GM12878 (cell line): ENCODE results near the gene L3MBTL1. TPM values are rescaled to one million over a fixed set of nuclear protein-coding genes. Genes with fewer than 3 reads are reported as not detected.

Experiments
- ATAC-seq: fragments of 200-7000 bp; cut with Tn5 transposase; 3 replicates; pipeline ENCODE4 v1.9.1; 2020; ENCODE audit warnings: mild to moderate bottlenecking, moderate library complexity
- BruUV-seq: library from RNA; stranded (reverse); fragments of 400-500 nt; replicated peaks from 2 replicates; lab custom pipeline; 2021; lab: Mats Ljungman, UMichigan
- CTCF ChIA-PET: fragments of 300-600 bp; sonication (Branson Sonifier 250); formaldehyde crosslinking; extraction: SDS; loops from one replicate; lab custom pipeline; 2021; ENCODE audit warnings: inconsistent platforms; lab: Yijun Ruan, JAX
- POLR2A ChIA-PET: fragments of 350-600 bp; formaldehyde crosslinking; extraction: SDS; loops from one replicate; lab custom pipeline; 2021; ENCODE audit warnings: inconsistent platforms; lab: Charles Lee
- RAD21 ChIA-PET: fragments of 300-600 bp; sonication (Branson Sonifier 250); formaldehyde crosslinking; loops from one replicate; lab custom pipeline; 2023; ENCODE audit warnings: antibody characterized with exemption; ENCODE audit not compliant: unreplicated experiment; lab: Charles Lee
- SMC1A ChIA-PET: fragments of 300-600 bp; sonication (Branson Sonifier 250); formaldehyde crosslinking; loops from one replicate; lab custom pipeline; 2023; ENCODE audit not compliant: unreplicated experiment, uncharacterized antibody; lab: Charles Lee
- DNase-seq: peaks from one replicate; pipeline ENCODE4 v3.0.0-alpha.2; 2011; ENCODE audit warnings: low read depth, low spot score
- FAIRE-seq: peaks from 3 replicates; lab custom pipeline; 2011; peaks lifted over from hg19 to GRCh38; lab: Jason Lieb, UNC
- H2AFZ ChIP-seq: 2 replicates; pipeline ENCODE4 v1.6.0; 2011; ENCODE audit warnings: low read depth, low read length, control low read depth; ENCODE audit not compliant: control insufficient read depth
- H3K27ac ChIP-seq: 2 replicates; pipeline ENCODE4 v1.5.1; 2011; ENCODE audit warnings: control low read depth; ENCODE audit not compliant: control insufficient read depth, insufficient read depth
- H3K27me3 ChIP-seq, 2 experiments: replicated peaks in 1 of 2; 2 replicates each; pipeline versions ENCODE4 v1.6.0 to v1.6.1; 2011; ENCODE audit warnings: low read length in 1 of 2; ENCODE audit not compliant: control insufficient read depth in 2 of 2, insufficient read depth in 2 of 2
- H3K36me3 ChIP-seq, 2 experiments: 2 replicates each; pipeline ENCODE4 v1.5.1; 2011; ENCODE audit warnings: low read length in 1 of 2; ENCODE audit not compliant: control insufficient read depth in 2 of 2, insufficient read depth in 2 of 2
- H3K4me1 ChIP-seq: 2 replicates; pipeline ENCODE4 v1.6.1; 2011; ENCODE audit warnings: mild to moderate bottlenecking, low read length, moderate library complexity, mixed read lengths; ENCODE audit not compliant: control insufficient read depth, insufficient read depth
- H3K4me2 ChIP-seq: 2 replicates; pipeline ENCODE4 v1.6.0; 2011; ENCODE audit warnings: control low read depth; ENCODE audit not compliant: control insufficient read depth, insufficient read depth
- H3K4me3 ChIP-seq: fragments of 200-600 bp; sonication (generic); 2 replicates; pipeline ENCODE4 v1.5.1; 2016
- H3K79me2 ChIP-seq: 2 replicates; pipeline ENCODE4 v1.6.0; 2011; ENCODE audit warnings: low read length; ENCODE audit not compliant: control insufficient read depth, insufficient read depth
- H3K9ac ChIP-seq: 2 replicates; pipeline ENCODE4 v1.8.0; 2011; ENCODE audit warnings: low read length, control low read depth, mixed read lengths; ENCODE audit not compliant: control insufficient read depth, insufficient read depth
- H3K9me3 ChIP-seq: replicated peaks from 3 replicates; pipeline ENCODE4 v1.5.1; 2011; ENCODE audit warnings: mild to moderate bottlenecking, low read length; ENCODE audit not compliant: control insufficient read depth, insufficient read depth
- H4K20me1 ChIP-seq: 2 replicates; pipeline ENCODE4 v1.6.0; 2011; ENCODE audit not compliant: control insufficient read depth, insufficient read depth
- CBX3 ChIP-seq: fragments of 200-600 bp; sonication (generic); IDR thresholded peaks from 2 replicates; pipeline ENCODE4 v1.6.1; 2016; ENCODE audit warnings: low read depth, borderline replicate concordance
- ESRRA ChIP-seq: IDR thresholded peaks from 2 replicates; pipeline ENCODE4 v1.6.1; 2012; ENCODE audit warnings: mild to moderate bottlenecking, low read length, improper control_type of control experiment
- GATAD2B ChIP-seq: fragments of 450-650 bp; conservative IDR thresholded peaks from 2 replicates; pipeline ENCODE4 v1.6.1; 2017; ENCODE audit warnings: low read depth, mild to moderate bottlenecking, moderate library complexity
- IKZF1 ChIP-seq: fragments of 450-650 bp; conservative IDR thresholded peaks from 2 replicates; pipeline ENCODE4 v1.6.1; 2017; ENCODE audit warnings: antibody characterized with exemption, mild to moderate bottlenecking
- KLF5 ChIP-seq: fragments of 450-650 bp; IDR thresholded peaks from 2 replicates; pipeline ENCODE4 v1.6.1; 2014; ENCODE audit warnings: mild to moderate bottlenecking; ENCODE audit not compliant: partially characterized antibody
- NR2C1 ChIP-seq: fragments of 450-650 bp; IDR thresholded peaks from 2 replicates; pipeline ENCODE4 v1.6.1; 2017; ENCODE audit warnings: antibody characterized with exemption, mild to moderate bottlenecking, moderate library complexity
- POLR2AphosphoS5 ChIP-seq: IDR thresholded peaks from 2 replicates; pipeline ENCODE4 v1.6.1; 2011; ENCODE audit warnings: mild to moderate bottlenecking, low read length, inconsistent platforms
- RCOR1 ChIP-seq: conservative IDR thresholded peaks from 2 replicates; pipeline ENCODE4 v1.6.1; 2012; ENCODE audit warnings: low read depth, low read length, improper control_type of control experiment
- SMARCA5 ChIP-seq: fragments of 450-650 bp; IDR thresholded peaks from 2 replicates; pipeline ENCODE4 v1.6.1; 2017; ENCODE audit warnings: mild to moderate bottlenecking
- SREBF2 ChIP-seq: IDR thresholded peaks from 2 replicates; pipeline ENCODE4 v1.6.1; 2012; ENCODE audit warnings: mild to moderate bottlenecking, low read length
- WGBS: methylation state at CpG from one replicate; pipeline ENCODE4 v1.1.6; 2016; ENCODE audit warnings: low lambda C conversion rate; ENCODE audit not compliant: insufficient replicate concordance, insufficient coverage; ENCODE audit errors: missing lambda C conversion rate; 5-methylcytosine and 5-hydroxymethylcytosine counted together
- in situ Hi-C: fragments of 300-500 bp; cut with MboI; formaldehyde crosslinking; loops from 9 replicates; pipeline ENCODE4 v1.14.3; 2018; ENCODE audit warnings: mixed read lengths
- intact Hi-C: fragments of 100-400 bp; cut with micrococcal nuclease; formaldehyde crosslinking; loops from one replicate; pipeline ENCODE4 v1.14.2; 2022; ENCODE audit not compliant: unreplicated experiment
- polyA plus RNA-seq, 11 experiments: library from polyadenylated mRNA; depleted of rRNA in 4 of 11; unstranded in 6 of 11; stranded (reverse) in 5 of 11; fragments of >200 nt; fragmentation: Nextera tagmentation in 4 of 11; fragmentation: Illumina TruSeq in 1 of 11; extraction: Ambion mirVana in 4 of 11; extraction: Trizol in 1 of 11; gene quantifications; 1 replicate in 1 of 11; 2 replicates in 10 of 11; pipeline versions ENCODE4 v1.2.1 to v1.2.3, GENCODE V29; 2011 to 2016; ENCODE audit warnings: inconsistent platforms in 2 of 11, missing spikeins in 2 of 11, low read depth in 1 of 11
- total RNA-seq, 4 experiments: library from RNA; depleted of rRNA in 3 of 4; stranded (reverse); fragments of >200 nt in 3 of 4; fragmentation: Illumina TruSeq in 1 of 4; extraction: Trizol in 1 of 4; gene quantifications; 2 replicates each; pipeline versions ENCODE4 v1.2.1 to v1.2.3, GENCODE V29; 2013 to 2021
- TF ChIP-seq, protein P1 (sequence below): fragments of 150-350 bp; IDR thresholded peaks from 2 replicates; pipeline ENCODE4 v1.6.1; 2014; ENCODE audit warnings: mild to moderate bottlenecking, low read depth, low read length
- TF ChIP-seq, protein P2 (sequence below): fragments of 450-650 bp; IDR thresholded peaks from 2 replicates; pipeline ENCODE4 v1.6.1; 2018; ENCODE audit warnings: mild to moderate bottlenecking, low read depth, moderate library complexity; ENCODE audit not compliant: partially characterized antibody
- TF ChIP-seq, protein P3 (sequence below): fragments of 450-650 bp; IDR thresholded peaks from 2 replicates; pipeline ENCODE4 v1.6.1; 2016; ENCODE audit warnings: mild to moderate bottlenecking, moderate library complexity, borderline replicate concordance
- TF ChIP-seq, protein P4 (sequence below): fragments of 450-650 bp; IDR thresholded peaks from 2 replicates; pipeline ENCODE4 v1.6.1; 2018; ENCODE audit warnings: borderline replicate concordance, mild to moderate bottlenecking; ENCODE audit not compliant: partially characterized antibody

Gene L3MBTL1
- total and polyA plus RNA-seq, 10 of the 15 experiments (the other 5 are each of a cell fraction or from before 2014, with no cell fraction given): 0.56 to 6.6 (median 3.9) TPM

DNA sequence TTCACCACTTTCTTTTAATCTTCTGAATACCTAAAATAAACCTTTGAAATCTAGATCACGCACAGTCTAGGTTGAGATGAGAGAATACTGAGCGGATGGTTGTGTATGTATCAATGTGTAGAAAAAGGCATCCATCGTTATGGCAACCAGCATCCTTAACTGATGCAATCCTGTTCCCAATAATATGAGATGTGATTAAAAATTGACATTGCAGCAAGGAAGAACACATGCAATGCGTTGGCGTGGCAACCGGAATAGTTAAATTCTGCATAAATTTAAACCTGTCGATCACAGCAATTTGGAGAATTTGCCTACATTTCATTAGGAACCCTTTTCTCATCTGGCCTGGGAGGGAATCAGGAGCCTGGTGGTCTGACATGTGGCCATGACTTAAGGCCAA is 1.3 kb upstream of the L3MBTL1 start:
- H3K27me3 ChIP-seq: peaks cover 3 to 12% of the 10 kb centered on the region in 2 experiments; a peak in 3 of 4 replicates
- DNase-seq (no peak), FAIRE-seq (no peak), ATAC-seq (no peak)
- in situ Hi-C loops (no loop called here), intact Hi-C loops (no loop called here)
- H4K20me1 ChIP-seq: no peaks in the 10 kb centered on the region
- ChIA-PET RAD21 (no interaction called here), SMC1A (no interaction called here), POLR2A (no interaction called here), CTCF (no interaction called here)
- no peak overlapping the region for H3K27ac ChIP-seq
- no TSS peak for BruUV-seq
- H3K9ac ChIP-seq: no peak overlapping the region
- H3K4me3 ChIP-seq: no peak overlapping the region
- H3K36me3 ChIP-seq: no peaks in the 10 kb centered on the region
- TF ChIP-seq, protein P1, sequence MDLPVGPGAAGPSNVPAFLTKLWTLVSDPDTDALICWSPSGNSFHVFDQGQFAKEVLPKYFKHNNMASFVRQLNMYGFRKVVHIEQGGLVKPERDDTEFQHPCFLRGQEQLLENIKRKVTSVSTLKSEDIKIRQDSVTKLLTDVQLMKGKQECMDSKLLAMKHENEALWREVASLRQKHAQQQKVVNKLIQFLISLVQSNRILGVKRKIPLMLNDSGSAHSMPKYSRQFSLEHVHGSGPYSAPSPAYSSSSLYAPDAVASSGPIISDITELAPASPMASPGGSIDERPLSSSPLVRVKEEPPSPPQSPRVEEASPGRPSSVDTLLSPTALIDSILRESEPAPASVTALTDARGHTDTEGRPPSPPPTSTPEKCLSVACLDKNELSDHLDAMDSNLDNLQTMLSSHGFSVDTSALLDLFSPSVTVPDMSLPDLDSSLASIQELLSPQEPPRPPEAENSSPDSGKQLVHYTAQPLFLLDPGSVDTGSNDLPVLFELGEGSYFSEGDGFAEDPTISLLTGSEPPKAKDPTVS: no peak
- TF ChIP-seq, protein P2, sequence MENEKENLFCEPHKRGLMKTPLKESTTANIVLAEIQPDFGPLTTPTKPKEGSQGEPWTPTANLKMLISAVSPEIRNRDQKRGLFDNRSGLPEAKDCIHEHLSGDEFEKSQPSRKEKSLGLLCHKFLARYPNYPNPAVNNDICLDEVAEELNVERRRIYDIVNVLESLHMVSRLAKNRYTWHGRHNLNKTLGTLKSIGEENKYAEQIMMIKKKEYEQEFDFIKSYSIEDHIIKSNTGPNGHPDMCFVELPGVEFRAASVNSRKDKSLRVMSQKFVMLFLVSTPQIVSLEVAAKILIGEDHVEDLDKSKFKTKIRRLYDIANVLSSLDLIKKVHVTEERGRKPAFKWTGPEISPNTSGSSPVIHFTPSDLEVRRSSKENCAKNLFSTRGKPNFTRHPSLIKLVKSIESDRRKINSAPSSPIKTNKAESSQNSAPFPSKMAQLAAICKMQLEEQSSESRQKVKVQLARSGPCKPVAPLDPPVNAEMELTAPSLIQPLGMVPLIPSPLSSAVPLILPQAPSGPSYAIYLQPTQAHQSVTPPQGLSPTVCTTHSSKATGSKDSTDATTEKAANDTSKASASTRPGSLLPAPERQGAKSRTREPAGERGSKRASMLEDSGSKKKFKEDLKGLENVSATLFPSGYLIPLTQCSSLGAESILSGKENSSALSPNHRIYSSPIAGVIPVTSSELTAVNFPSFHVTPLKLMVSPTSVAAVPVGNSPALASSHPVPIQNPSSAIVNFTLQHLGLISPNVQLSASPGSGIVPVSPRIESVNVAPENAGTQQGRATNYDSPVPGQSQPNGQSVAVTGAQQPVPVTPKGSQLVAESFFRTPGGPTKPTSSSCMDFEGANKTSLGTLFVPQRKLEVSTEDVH: no peak
- TF ChIP-seq ESRRA (no peak), RCOR1 (no peak), SMARCA5 (no peak), POLR2AphosphoS5 (no peak), SREBF2 (no peak), IKZF1 (no peak), NR2C1 (no peak), GATAD2B (no peak), KLF5 (no peak), CBX3 (no peak)
- TF ChIP-seq, protein P3, sequence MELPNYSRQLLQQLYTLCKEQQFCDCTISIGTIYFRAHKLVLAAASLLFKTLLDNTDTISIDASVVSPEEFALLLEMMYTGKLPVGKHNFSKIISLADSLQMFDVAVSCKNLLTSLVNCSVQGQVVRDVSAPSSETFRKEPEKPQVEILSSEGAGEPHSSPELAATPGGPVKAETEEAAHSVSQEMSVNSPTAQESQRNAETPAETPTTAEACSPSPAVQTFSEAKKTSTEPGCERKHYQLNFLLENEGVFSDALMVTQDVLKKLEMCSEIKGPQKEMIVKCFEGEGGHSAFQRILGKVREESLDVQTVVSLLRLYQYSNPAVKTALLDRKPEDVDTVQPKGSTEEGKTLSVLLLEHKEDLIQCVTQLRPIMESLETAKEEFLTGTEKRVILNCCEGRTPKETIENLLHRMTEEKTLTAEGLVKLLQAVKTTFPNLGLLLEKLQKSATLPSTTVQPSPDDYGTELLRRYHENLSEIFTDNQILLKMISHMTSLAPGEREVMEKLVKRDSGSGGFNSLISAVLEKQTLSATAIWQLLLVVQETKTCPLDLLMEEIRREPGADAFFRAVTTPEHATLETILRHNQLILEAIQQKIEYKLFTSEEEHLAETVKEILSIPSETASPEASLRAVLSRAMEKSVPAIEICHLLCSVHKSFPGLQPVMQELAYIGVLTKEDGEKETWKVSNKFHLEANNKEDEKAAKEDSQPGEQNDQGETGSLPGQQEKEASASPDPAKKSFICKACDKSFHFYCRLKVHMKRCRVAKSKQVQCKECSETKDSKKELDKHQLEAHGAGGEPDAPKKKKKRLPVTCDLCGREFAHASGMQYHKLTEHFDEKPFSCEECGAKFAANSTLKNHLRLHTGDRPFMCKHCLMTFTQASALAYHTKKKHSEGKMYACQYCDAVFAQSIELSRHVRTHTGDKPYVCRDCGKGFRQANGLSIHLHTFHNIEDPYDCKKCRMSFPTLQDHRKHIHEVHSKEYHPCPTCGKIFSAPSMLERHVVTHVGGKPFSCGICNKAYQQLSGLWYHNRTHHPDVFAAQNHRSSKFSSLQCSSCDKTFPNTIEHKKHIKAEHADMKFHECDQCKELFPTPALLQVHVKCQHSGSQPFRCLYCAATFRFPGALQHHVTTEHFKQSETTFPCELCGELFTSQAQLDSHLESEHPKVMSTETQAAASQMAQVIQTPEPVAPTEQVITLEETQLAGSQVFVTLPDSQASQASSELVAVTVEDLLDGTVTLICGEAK: no peak
- TF ChIP-seq, protein P4, sequence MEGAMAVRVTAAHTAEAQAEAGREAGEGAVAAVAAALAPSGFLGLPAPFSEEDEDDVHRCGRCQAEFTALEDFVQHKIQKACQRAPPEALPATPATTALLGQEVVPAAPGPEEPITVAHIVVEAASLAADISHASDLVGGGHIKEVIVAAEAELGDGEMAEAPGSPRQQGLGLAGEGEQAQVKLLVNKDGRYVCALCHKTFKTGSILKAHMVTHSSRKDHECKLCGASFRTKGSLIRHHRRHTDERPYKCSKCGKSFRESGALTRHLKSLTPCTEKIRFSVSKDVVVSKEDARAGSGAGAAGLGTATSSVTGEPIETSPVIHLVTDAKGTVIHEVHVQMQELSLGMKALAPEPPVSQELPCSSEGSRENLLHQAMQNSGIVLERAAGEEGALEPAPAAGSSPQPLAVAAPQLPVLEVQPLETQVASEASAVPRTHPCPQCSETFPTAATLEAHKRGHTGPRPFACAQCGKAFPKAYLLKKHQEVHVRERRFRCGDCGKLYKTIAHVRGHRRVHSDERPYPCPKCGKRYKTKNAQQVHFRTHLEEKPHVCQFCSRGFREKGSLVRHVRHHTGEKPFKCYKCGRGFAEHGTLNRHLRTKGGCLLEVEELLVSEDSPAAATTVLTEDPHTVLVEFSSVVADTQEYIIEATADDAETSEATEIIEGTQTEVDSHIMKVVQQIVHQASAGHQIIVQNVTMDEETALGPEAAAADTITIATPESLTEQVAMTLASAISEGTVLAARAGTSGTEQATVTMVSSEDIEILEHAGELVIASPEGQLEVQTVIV: no peak
- no peaks in the 10 kb centered on the region for H3K79me2 ChIP-seq
- no peaks in the 10 kb centered on the region for H3K4me1 ChIP-seq
- H3K9me3 ChIP-seq: no peaks in the 10 kb centered on the region
- H2AFZ ChIP-seq: no peak overlapping the region
- 74% methylated on average over 7 of the region's 7 CpGs for WGBS
- no peak overlapping the region for H3K4me2 ChIP-seq
